DOHH2 (cell line): Measurements from ENCODE around the gene NES.

ENCODE experiments used
- EZH2phosphoT487 ChIP-seq: fragments of 200-600 bp; sonication (generic); IDR thresholded peaks from 2 replicates; pipeline ENCODE4 v1.6.1; 2017; ENCODE audit warnings: borderline replicate concordance, mild to moderate bottlenecking, antibody characterized with exemption, low read length, moderate library complexity, mixed read lengths
- TF ChIP-seq, protein P1 (sequence below): fragments of 200-600 bp; sonication (generic); IDR thresholded peaks from one replicate; pipeline ENCODE4 v1.5.1; 2014; ENCODE audit warnings: antibody characterized with exemption, mild to moderate bottlenecking, low read depth, low read length; ENCODE audit not compliant: poor library complexity, severe bottlenecking

GRCh38 chr1:156676114-156676819 lies 940 bp downstream of the NES start:
- TF ChIP-seq, protein P1, sequence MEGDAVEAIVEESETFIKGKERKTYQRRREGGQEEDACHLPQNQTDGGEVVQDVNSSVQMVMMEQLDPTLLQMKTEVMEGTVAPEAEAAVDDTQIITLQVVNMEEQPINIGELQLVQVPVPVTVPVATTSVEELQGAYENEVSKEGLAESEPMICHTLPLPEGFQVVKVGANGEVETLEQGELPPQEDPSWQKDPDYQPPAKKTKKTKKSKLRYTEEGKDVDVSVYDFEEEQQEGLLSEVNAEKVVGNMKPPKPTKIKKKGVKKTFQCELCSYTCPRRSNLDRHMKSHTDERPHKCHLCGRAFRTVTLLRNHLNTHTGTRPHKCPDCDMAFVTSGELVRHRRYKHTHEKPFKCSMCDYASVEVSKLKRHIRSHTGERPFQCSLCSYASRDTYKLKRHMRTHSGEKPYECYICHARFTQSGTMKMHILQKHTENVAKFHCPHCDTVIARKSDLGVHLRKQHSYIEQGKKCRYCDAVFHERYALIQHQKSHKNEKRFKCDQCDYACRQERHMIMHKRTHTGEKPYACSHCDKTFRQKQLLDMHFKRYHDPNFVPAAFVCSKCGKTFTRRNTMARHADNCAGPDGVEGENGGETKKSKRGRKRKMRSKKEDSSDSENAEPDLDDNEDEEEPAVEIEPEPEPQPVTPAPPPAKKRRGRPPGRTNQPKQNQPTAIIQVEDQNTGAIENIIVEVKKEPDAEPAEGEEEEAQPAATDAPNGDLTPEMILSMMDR = no peak
- no peak for TF ChIP-seq EZH2phosphoT487
